Muscle of leg (tissue), 16 donors: ENCODE measurements around the gene PGLYRP2. TPM values are rescaled to one million over a fixed set of nuclear protein-coding genes. Genes with fewer than 3 reads are reported as not detected.
"Not testable (repeated sequence)": the region's sequence is repeated elsewhere in the genome, so short reads cannot be mapped to it uniquely, and the experiment has no call there.

Source experiments
- DNase-seq: peaks from one replicate; pipeline ENCODE4 v3.0.0; 2013
- H3K27ac ChIP-seq: one replicate; pipeline ENCODE4 v1.5.1; 2013; ENCODE audit warnings: mild to moderate bottlenecking, low read length, control low read depth
- H3K27me3 ChIP-seq: one replicate; pipeline ENCODE4 v1.6.1; 2013; ENCODE audit warnings: low read length; ENCODE audit not compliant: control insufficient read depth, insufficient read depth
- H3K36me3 ChIP-seq: one replicate; pipeline ENCODE4 v1.6.1; 2013; ENCODE audit warnings: low read length; ENCODE audit not compliant: control insufficient read depth, insufficient read depth
- H3K4me1 ChIP-seq: one replicate; pipeline ENCODE4 v1.6.1; 2013; ENCODE audit warnings: low read length; ENCODE audit not compliant: control insufficient read depth, insufficient read depth
- H3K4me3 ChIP-seq: one replicate; pipeline ENCODE4 v1.5.1; 2013; ENCODE audit warnings: low read length, control low read depth
- H3K9me3 ChIP-seq: replicated peaks from 2 replicates; pipeline ENCODE4 v1.6.1; 2013; ENCODE audit warnings: low read depth, low read length; ENCODE audit not compliant: control insufficient read depth
- WGBS: methylation state at CpG from one replicate; pipeline ENCODE4 v1.1.5; 2013; ENCODE audit warnings: missing lambda C conversion rate; ENCODE audit not compliant: insufficient coverage; 5-methylcytosine and 5-hydroxymethylcytosine counted together
- long read RNA-seq, 11 donors: transcript quantifications; one replicate each; lab custom pipeline, GENCODE V29; 2026
- polyA plus RNA-seq, 8 donors: library from polyadenylated mRNA; unstranded; fragments of 120-200 nt; gene quantifications; one replicate each; pipeline versions ENCODE4 v1.2.1 to v1.2.3, GENCODE V29; 2013; ENCODE audit warnings: inconsistent platforms in 1 of 8, low replicate concordance in 1 of 8; ENCODE audit not compliant: insufficient read length in 8 of 8, insufficient read depth in 1 of 8
- total RNA-seq: library from RNA; stranded (reverse); fragments of 120-200 nt; gene quantifications from one replicate; pipeline ENCODE4 v1.2.4, GENCODE V29; 2013

PGLYRP2 gene, protein sequence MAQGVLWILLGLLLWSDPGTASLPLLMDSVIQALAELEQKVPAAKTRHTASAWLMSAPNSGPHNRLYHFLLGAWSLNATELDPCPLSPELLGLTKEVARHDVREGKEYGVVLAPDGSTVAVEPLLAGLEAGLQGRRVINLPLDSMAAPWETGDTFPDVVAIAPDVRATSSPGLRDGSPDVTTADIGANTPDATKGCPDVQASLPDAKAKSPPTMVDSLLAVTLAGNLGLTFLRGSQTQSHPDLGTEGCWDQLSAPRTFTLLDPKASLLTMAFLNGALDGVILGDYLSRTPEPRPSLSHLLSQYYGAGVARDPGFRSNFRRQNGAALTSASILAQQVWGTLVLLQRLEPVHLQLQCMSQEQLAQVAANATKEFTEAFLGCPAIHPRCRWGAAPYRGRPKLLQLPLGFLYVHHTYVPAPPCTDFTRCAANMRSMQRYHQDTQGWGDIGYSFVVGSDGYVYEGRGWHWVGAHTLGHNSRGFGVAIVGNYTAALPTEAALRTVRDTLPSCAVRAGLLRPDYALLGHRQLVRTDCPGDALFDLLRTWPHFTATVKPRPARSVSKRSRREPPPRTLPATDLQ
- total RNA-seq (not detected), polyA plus RNA-seq (under 1 TPM in 1 of 8 donors, not detected in 7; 0.28 TPM)
- long read RNA-seq, donor 1 = 0 reads
- long read RNA-seq, donor 2 = 0 reads
- long read RNA-seq, donor 3 = 0 reads
- long read RNA-seq, donor 4 = 0 reads
- long read RNA-seq, donor 5 = 0 reads
- long read RNA-seq, donor 6 = 0 reads
- long read RNA-seq, donor 7 = 0 reads
- long read RNA-seq, donor 8 = 0 reads
- long read RNA-seq, donor 9 = 0 reads
- long read RNA-seq, donor 10 = 0 reads
- long read RNA-seq, donor 11 = 0 reads

DNA sequence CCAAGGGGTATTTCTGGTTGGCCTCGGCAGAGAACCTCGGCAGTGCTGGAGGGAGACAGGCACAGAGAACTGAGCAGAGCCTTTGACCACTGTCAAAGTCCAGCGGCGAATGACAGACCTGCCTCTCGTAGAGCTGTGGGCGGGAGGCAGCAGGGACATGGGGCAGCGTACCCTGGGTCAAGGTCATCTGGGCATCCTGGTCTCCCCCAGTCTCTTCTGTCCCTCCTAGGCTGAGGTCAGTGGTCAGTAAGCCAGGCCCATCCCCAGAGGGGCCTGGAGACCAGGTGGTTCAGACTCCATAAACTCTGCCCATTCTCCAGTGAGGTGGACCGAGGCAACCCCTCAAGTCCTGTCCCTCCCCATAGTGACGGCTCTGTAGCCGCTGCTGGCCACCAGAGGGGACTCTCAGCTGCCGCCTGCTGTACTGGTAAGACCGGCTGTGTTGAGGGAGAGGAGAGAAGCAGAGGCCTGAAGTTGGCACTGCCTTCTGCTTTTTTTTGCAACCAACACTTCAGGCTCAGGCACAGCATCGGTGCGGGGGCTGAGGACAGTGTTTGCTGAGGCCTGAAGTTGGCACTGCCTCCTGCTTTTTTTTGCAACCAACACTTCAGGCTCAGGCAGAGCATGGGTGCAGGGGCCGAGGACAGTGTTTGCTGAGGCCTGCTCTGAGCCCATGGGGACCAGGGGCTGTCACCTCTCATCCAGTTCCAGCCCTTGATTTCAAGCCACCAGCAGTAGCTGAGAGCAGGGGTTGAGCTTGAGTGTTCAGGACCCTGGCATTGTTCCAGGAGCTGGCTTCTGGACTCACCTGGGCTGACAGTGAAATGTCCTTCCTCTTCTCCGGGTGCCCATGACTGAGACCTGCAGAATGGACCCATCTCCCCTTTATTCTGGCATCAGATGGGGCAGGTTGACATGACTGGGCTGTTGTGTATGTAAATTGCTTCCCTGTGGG, at the start of gene PGLYRP2:
PGLYRP2 (minus strand) TSS at position 111 of the 955 bp plus-strand sequence. CDS start 130 bp downstream, outside the sequence.
- no peaks in the 10 kb centered on the region for H3K9me3 ChIP-seq
- H3K4me1 ChIP-seq = no peaks in the 10 kb centered on the region
- no peaks in the 10 kb centered on the region for H3K36me3 ChIP-seq
- H3K27ac ChIP-seq = no peak within 1 kb of the TSS
- no peaks in the 10 kb centered on the region for H3K27me3 ChIP-seq
- 63% methylated on average over 11 of the region's 16 CpGs for WGBS
- no peak within 1 kb of the TSS for H3K4me3 ChIP-seq
- no peak for DNase-seq

DNA sequence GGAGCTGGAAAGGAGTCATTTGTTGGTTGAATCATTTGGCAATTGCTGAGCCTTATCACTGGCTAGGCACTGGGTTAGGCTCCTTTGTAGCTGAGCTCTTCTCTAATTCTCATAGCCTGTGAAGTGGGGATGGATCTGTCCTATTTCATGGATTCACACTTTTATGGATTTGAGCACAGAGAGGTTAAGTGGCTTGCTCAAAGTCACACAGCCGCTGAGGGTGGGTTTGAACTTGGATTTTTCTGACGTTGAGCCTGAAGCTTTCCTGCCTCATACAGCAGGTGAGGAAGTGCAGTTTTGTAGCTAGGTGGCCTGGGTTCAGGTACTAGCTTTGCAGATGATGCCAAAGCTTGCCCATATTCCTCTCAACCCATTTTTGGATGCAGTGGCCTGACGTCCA, 48.4 kb upstream of the PGLYRP2 start:
- 8% methylated on average over 1 of the region's 3 CpGs for WGBS
- H3K9me3 ChIP-seq = peaks cover 2% of the 10 kb centered on the region
- H3K36me3 ChIP-seq = no peaks in the 10 kb centered on the region
- H3K27ac ChIP-seq = no peak overlapping the region
- peaks cover 4% of the 10 kb centered on the region for H3K27me3 ChIP-seq
- H3K4me1 ChIP-seq = no peaks in the 10 kb centered on the region
- H3K4me3 ChIP-seq = no peak overlapping the region
- DNase-seq = no peak

DNA sequence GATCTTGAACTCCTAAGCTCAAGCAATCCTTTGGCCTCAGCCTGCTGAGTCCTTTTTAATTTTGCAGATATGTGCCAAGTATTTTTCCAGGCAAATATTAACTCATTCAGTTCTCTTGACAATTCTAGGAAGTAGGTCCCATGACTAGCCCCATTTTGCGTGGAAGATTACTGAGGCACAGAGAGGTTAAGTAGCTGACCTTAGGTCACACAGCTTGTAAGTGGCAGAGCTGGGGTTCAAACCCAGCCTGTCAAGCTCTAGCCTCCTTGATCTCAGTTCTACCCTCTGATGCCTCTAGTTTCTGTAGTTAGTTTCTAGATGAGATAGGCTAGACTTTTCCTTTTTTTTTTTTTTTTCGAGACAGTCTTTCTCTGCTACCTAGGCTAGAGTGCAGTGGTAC, 47.1 kb upstream of the PGLYRP2 start:
- H3K36me3 ChIP-seq = no peaks in the 10 kb centered on the region
- H3K4me3 ChIP-seq = no peak overlapping the region
- no peaks in the 10 kb centered on the region for H3K4me1 ChIP-seq
- H3K27me3 ChIP-seq = peaks cover 4% of the 10 kb centered on the region
- H3K9me3 ChIP-seq = peaks cover 2% of the 10 kb centered on the region
- DNase-seq = no peak
- WGBS = no CpG with 5 or more reads among the region's 2 CpGs
- H3K27ac ChIP-seq = no peak overlapping the region

DNA sequence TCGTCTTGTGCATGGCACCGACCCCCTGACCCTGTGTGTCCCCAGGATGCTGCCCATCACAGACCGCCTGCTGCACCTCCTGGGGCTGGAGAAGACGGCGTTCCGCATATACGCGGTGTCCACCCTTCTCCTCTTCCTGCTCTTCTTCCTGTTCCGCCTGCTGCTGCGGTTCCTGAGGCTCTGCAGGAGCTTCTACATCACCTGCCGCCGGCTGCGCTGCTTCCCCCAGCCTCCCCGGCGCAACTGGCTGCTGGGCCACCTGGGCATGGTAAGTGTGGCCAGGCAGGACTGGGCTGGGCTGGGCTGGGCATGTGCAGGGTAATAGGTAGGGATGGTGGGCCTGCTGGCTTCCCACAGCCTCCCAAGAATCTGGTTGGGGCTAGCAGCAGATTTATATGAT, 46.0 kb upstream of the PGLYRP2 start:
- Histone ChIP-seq H3K27me3 (peaks cover 4% of the 10 kb centered on the region), H3K27ac (no peak overlapping the region), H3K9me3 (peaks cover 2% of the 10 kb centered on the region)

DNA sequence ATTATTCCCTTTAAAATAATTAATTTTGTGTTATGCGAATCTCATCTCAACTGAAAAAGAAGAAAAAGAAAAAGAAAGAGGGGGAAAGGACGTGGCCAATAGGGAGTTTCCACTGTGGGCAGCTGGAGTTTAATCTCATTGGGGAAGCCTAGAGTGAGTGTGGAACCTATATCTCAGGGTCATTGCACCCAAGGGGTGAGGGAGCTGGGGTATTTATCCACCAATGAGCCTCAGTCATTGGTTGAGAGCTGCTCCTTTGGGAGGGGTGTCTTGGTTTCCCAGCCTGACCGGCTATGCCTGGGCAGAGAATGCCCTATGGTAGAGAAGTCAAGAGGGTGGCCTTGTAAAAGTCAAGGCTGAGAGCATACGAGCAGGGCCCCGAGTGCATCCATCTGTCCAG, 45.5 kb upstream of the PGLYRP2 start:
- WGBS = 80% methylated on average over 2 of the region's 5 CpGs

More for the DNA sequence above, 46.0 kb upstream of the PGLYRP2 start:
- no peaks in the 10 kb centered on the region for H3K4me1 ChIP-seq
- 78% methylated on average over 15 of the region's 15 CpGs for WGBS
- no peak overlapping the region for H3K4me3 ChIP-seq
- H3K36me3 ChIP-seq = no peaks in the 10 kb centered on the region
- no peak for DNase-seq

DNA sequence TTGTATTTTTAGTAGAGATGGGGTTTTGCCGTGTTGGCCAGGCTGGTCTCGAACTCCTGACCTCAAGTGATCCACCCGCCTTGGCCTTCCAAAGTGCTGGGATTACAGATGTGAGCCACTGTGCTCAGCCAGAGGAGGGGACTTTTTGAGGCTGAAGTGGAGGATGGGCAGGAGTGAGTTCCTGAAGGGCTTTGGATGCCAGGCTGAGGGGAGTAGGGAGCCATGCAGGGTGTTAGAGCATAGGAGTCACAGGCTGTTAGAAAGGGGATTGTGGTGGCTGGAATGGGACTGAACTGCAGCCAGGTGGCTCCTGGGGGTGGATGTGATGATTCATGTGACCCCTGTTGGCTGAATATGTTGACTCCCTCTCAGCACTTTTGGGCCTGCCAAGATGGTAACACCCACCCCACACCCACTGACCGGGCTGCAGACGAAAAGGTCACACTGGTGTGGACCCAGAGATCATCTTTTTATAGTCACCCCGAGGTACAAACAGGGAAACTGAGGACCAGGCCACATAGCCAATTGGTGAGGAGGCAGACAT, 40.2 kb upstream of the PGLYRP2 start:
- Histone ChIP-seq H3K27me3 (peaks cover 2% of the 10 kb centered on the region), H3K27ac (no peak overlapping the region), H3K4me1 (no peaks in the 10 kb centered on the region), H3K9me3 (no peaks in the 10 kb centered on the region), H3K36me3 (no peaks in the 10 kb centered on the region), H3K4me3 (no peak overlapping the region)
- no peak for DNase-seq
- 79% methylated on average over 5 of the region's 6 CpGs for WGBS

More for the DNA sequence above, 45.5 kb upstream of the PGLYRP2 start:
- Histone ChIP-seq H3K27ac (no peak overlapping the region), H3K9me3 (no peaks in the 10 kb centered on the region), H3K4me1 (no peaks in the 10 kb centered on the region), H3K27me3 (peaks cover 4% of the 10 kb centered on the region), H3K4me3 (no peak overlapping the region), H3K36me3 (no peaks in the 10 kb centered on the region)
- no peak for DNase-seq

DNA sequence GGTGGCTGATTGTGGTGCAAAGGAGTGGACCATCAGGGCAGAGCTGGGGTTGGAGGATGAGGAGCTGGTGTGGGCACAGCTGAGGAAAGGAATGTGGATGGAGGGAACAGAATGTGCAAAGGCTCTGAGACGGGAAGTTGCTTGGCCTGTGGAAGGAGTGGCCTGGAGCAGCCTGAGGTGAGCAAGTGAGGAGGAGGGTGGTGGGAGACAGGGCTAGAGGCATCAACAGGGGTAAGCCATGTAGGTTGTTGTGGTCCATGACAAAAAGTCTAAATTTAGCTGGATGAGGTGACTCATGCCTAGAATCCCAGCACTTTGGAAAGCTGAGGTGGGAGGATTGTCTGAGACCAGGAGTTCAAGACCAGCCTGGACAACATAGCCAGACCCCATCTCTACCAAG, 38.5 kb upstream of the PGLYRP2 start:
- no peak overlapping the region for H3K27ac ChIP-seq
- H3K27me3 ChIP-seq = peaks cover 2% of the 10 kb centered on the region
- H3K4me3 ChIP-seq = no peak overlapping the region
- no peaks in the 10 kb centered on the region for H3K9me3 ChIP-seq
- no peaks in the 10 kb centered on the region for H3K4me1 ChIP-seq
- H3K36me3 ChIP-seq = no peaks in the 10 kb centered on the region
- no peak for DNase-seq
- WGBS = 75% methylated on average over 1 of the region's 1 CpG

DNA sequence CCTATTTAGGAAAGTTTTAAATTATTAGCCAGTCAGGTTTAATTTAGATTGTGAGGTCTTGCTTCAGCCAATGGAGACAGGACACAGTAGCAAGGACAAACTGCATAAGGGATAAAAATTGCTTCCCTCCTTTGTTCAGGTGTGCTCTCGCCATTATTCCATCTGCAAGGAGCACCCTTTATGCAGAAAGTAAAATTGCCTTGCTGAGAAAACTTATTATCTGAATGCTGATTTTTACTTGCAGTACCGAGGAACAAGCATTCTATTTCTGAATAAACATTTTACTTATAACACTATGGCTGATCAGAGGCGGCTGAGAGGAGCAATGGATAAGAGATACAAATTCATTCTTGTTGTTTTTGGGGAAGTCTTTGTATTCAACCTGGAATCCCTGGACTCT, 37.1 kb upstream of the PGLYRP2 start:
- Histone ChIP-seq H3K4me3 (no peak overlapping the region), H3K4me1 (no peaks in the 10 kb centered on the region), H3K27ac (no peak overlapping the region), H3K36me3 (no peaks in the 10 kb centered on the region), H3K27me3 (peaks cover 2% of the 10 kb centered on the region), H3K9me3 (no peaks in the 10 kb centered on the region)
- no CpG with 5 or more reads among the region's 3 CpGs for WGBS
- no peak for DNase-seq

DNA sequence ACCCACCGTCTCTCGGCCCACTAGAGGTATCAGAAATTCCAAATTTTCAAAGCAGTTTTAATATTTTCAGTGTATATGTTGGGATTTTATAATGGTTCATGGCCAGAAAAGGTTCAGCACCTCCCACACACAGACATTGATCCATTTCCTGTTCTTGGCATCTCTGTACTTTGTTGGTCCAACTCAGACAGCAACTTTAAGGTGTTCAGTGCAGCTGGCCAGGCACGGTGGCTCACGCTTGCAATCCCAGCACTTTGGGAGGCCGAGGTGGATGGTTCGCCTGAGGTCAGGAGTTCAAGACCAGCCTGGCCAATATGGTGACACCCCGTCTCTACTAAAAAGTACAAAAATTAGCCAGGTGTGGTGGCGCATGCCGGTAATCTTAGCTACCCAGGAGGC, 35.9 kb upstream of the PGLYRP2 start:
- H3K27me3 ChIP-seq, H3K4me3 ChIP-seq, H3K4me1 ChIP-seq, H3K36me3 ChIP-seq, DNase-seq, H3K27ac ChIP-seq, H3K9me3 ChIP-seq: not testable (repeated sequence)
- WGBS = 95% methylated on average over 7 of the region's 9 CpGs
